PC-3 (cell line): ENCODE data around the gene IL1R1.

Experiments used
- CTCF ChIP-seq: fragments of 300-600 bp; sonication (generic); conservative IDR thresholded peaks from 2 replicates; pipeline ENCODE4 v1.5.1; 2017; ENCODE audit warnings: antibody characterized with exemption, low read depth, mild to moderate bottlenecking, low read length
- EZH2 ChIP-seq: fragments of 300-600 bp; sonication (generic); IDR thresholded peaks from one replicate; pipeline ENCODE4 v1.6.1; 2017; ENCODE audit warnings: antibody characterized with exemption, mild to moderate bottlenecking, low read length; ENCODE audit not compliant: unreplicated experiment

GRCh38 chr2:102171946-102172345, 29.4 kb downstream of the IL1R1 start:
- no peak for TF ChIP-seq CTCF
- no peak for TF ChIP-seq EZH2
